ENCODE results near the gene STRADA. TPM values are rescaled to one million over a fixed set of nuclear protein-coding genes. Genes with fewer than 3 reads are reported as not detected.
A peak's percentile ranks its signal among the peaks of the same experiment; 100 is the strongest.

The STRADA gene
- total and polyA plus RNA-seq, 2 donors (not counting 1 experiment from before 2014, with no cell fraction given) = 22.8 TPM

- H4K20me1 ChIP-seq (ENCODE audit: control insufficient read depth, extremely low read depth, insufficient read depth, low read length) = no peaks in the 10 kb centered on the region
- no peaks in the 10 kb centered on the region for H3K27me3 ChIP-seq (ENCODE audit: control insufficient read depth, insufficient read depth, low read length)
- no peak overlapping the region for H3K9ac ChIP-seq (ENCODE audit: insufficient read depth, low read length)
- no peaks in the 10 kb centered on the region for H3K9me3 ChIP-seq (ENCODE audit: control insufficient read depth, insufficient read depth, low read depth, low read length)
- H3K36me3 ChIP-seq (ENCODE audit: control insufficient read depth, insufficient read depth, low read length) = peaks cover 4% of the 10 kb centered on the region
- peaks cover 59% of the 10 kb centered on the region for H3K79me2 ChIP-seq (ENCODE audit: control insufficient read depth, insufficient read depth, low read length)
- no peak overlapping the region for H3K4me2 ChIP-seq (ENCODE audit: extremely low read depth, insufficient read depth, low read length)
- H3K27ac ChIP-seq (ENCODE audit: insufficient read depth, low read length) = no peak overlapping the region
- no peaks in the 10 kb centered on the region for H3K4me1 ChIP-seq (ENCODE audit: control insufficient read depth, extremely low read depth, insufficient read depth, low read length)
- DNase-seq (ENCODE audit: low read depth in 2 of 2) = no peak
- H2AFZ ChIP-seq (ENCODE audit: low read length) = no peak overlapping the region
- no peak overlapping the region for H3K4me3 ChIP-seq (replicated peaks in 1 of 4; ENCODE audit: control extremely low read depth in 1 of 4, insufficient read depth in 1 of 4, low read depth in 3 of 4, low read length in 4 of 4)
- no peak for TF ChIP-seq CTCF (conservative IDR thresholded peaks at IDR 0.05 in 1 of 2, IDR thresholded peaks at IDR 0.05 in 1 of 2; ENCODE audit: low read depth in 1 of 2, low read length in 2 of 2)
- no peak for TF ChIP-seq EZH2 (IDR thresholded peaks at IDR 0.05; ENCODE audit: low read length, missing control alignments)
Measured at GRCh38 chr17:63766754-63767153, 25.2 kb upstream of the STRADA start.

- Histone ChIP-seq H4K20me1 (ENCODE audit: control insufficient read depth, extremely low read depth, insufficient read depth, low read length) (no peaks in the 10 kb centered on the region), H3K4me2 (ENCODE audit: extremely low read depth, insufficient read depth, low read length) (no peak overlapping the region), H3K27ac (ENCODE audit: insufficient read depth, low read length) (no peak overlapping the region), H3K79me2 (ENCODE audit: control insufficient read depth, insufficient read depth, low read length) (peaks cover 40% of the 10 kb centered on the region), H3K4me3 (replicated peaks in 1 of 4; ENCODE audit: control extremely low read depth in 1 of 4, insufficient read depth in 1 of 4, low read depth in 3 of 4, low read length in 4 of 4) (no peak overlapping the region), H3K9me3 (ENCODE audit: control insufficient read depth, insufficient read depth, low read depth, low read length) (no peaks in the 10 kb centered on the region), H2AFZ (ENCODE audit: low read length) (no peak overlapping the region), H3K9ac (ENCODE audit: insufficient read depth, low read length) (no peak overlapping the region), H3K4me1 (ENCODE audit: control insufficient read depth, extremely low read depth, insufficient read depth, low read length) (no peaks in the 10 kb centered on the region), H3K27me3 (ENCODE audit: control insufficient read depth, insufficient read depth, low read length) (no peaks in the 10 kb centered on the region), H3K36me3 (ENCODE audit: control insufficient read depth, insufficient read depth, low read length) (peaks cover 4% of the 10 kb centered on the region)
- DNase-seq (ENCODE audit: low read depth in 2 of 2) = peak in 1 of 2 donors; percentile 33
- no peak for TF ChIP-seq CTCF (conservative IDR thresholded peaks at IDR 0.05 in 1 of 2, IDR thresholded peaks at IDR 0.05 in 1 of 2; ENCODE audit: low read depth in 1 of 2, low read length in 2 of 2)
- no peak for TF ChIP-seq EZH2 (IDR thresholded peaks at IDR 0.05; ENCODE audit: low read length, missing control alignments)
Measured at GRCh38 chr17:63764716-63765115, 23.1 kb upstream of the STRADA start.

GRCh38 chr17:63762161-63763078, 20.8 kb upstream of the STRADA start:
- peaks cover 4% of the 10 kb centered on the region for H3K36me3 ChIP-seq (ENCODE audit: control insufficient read depth, insufficient read depth, low read length)
- no peak overlapping the region for H3K27ac ChIP-seq (ENCODE audit: insufficient read depth, low read length)

More at GRCh38 chr17:63762161-63763078, 20.8 kb upstream of the STRADA start:
- Histone ChIP-seq H3K9ac (ENCODE audit: insufficient read depth, low read length) (no peak overlapping the region), H3K9me3 (ENCODE audit: control insufficient read depth, insufficient read depth, low read depth, low read length) (no peaks in the 10 kb centered on the region), H3K4me3 (replicated peaks in 1 of 4; ENCODE audit: control extremely low read depth in 1 of 4, insufficient read depth in 1 of 4, low read depth in 3 of 4, low read length in 4 of 4) (no peak overlapping the region), H4K20me1 (ENCODE audit: control insufficient read depth, extremely low read depth, insufficient read depth, low read length) (no peaks in the 10 kb centered on the region), H3K27me3 (ENCODE audit: control insufficient read depth, insufficient read depth, low read length) (no peaks in the 10 kb centered on the region), H2AFZ (ENCODE audit: low read length) (no peak overlapping the region), H3K79me2 (ENCODE audit: control insufficient read depth, insufficient read depth, low read length) (peaks cover 17% of the 10 kb centered on the region), H3K4me2 (ENCODE audit: extremely low read depth, insufficient read depth, low read length) (no peak overlapping the region), H3K4me1 (ENCODE audit: control insufficient read depth, extremely low read depth, insufficient read depth, low read length) (no peaks in the 10 kb centered on the region)
- DNase-seq (ENCODE audit: low read depth in 2 of 2) = no peak
- TF ChIP-seq CTCF (conservative IDR thresholded peaks at IDR 0.05 in 1 of 2, IDR thresholded peaks at IDR 0.05 in 1 of 2; ENCODE audit: low read depth in 1 of 2, low read length in 2 of 2) (no peak), EZH2 (IDR thresholded peaks at IDR 0.05; ENCODE audit: low read length, missing control alignments) (no peak)

Data from fibroblast of lung (primary cell).